NCI-H446 treated with DMSO at 0.1 percent for 48 hours (cell line): ENCODE data around the gene SLC26A2.

Source experiments
- DNase-seq: peaks from one replicate; lab custom pipeline; 2025; lab: John Stamatoyannopoulos, UW

SLC26A2 gene

DNA sequence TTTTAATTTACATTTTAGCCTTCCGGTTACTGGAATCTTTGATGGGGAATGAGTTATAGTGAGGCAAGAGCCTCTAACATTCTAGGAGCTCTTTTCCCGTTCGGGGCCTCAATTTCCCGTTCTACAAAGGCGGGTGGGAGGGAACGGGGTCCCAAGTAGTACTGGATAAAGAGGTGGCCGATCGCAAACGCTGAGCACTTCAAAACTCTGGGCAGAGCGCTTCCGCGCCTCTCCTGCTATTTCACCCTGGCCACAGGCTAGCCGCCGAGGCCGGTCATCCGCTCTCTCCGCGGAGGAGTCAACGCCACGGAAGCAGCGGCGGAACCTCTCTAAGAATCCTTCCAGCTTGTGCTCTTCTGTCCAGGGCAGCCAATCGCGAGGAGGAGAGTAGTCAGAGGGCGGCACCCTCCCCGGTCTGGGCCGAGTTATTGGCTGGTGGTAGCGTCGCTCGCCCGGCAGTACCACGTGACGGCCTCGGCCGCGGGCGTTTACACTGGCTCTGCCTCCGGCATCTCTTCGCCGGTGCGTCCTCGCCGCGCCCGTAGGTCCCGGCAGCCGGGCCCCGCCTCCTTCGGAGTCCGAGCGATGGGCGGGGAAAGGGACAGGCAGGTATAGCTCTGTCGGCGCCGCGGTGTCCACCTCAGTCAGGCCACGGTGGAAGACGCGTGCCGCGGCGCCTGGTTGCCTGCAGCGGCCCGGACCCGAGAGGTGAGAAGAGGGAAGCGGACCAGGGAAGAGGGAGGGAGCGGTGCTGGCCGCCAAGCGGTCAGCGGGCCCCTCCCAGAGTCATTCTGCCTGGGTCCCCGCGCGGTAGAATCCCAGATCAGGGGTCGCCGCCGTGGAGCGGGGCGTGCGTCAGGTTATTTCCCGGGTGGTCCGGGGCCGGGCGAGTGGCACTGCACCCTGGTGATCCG is at the start of gene SLC26A2:
Gene SLC26A2, plus strand, starts transcription at position 487 of the 914 bp plus-strand sequence. CDS start 16,895 bp downstream, outside the sequence.
- peak; percentile 92 for DNase-seq

DNA sequence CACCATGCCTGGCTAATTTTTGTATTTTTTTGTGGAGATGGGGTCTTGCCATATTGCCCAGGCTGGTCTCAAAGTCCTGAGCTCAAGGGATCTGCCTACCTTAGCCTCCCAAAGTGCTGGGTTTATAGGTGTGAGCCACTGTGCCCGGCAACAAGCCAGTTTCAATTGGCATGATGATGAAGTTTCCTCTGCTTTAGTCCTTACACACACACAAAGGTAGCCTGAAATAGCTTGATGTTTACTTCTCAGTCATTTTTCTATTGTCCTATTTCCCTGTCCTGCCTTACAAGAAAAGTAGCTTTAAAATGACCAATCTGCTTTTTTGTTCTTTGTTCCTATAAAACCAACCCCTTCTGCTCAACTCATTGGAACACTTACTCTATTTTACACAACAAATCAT is 49.5 kb upstream of the SLC26A2 start:
- DNase-seq, result no peak

DNA sequence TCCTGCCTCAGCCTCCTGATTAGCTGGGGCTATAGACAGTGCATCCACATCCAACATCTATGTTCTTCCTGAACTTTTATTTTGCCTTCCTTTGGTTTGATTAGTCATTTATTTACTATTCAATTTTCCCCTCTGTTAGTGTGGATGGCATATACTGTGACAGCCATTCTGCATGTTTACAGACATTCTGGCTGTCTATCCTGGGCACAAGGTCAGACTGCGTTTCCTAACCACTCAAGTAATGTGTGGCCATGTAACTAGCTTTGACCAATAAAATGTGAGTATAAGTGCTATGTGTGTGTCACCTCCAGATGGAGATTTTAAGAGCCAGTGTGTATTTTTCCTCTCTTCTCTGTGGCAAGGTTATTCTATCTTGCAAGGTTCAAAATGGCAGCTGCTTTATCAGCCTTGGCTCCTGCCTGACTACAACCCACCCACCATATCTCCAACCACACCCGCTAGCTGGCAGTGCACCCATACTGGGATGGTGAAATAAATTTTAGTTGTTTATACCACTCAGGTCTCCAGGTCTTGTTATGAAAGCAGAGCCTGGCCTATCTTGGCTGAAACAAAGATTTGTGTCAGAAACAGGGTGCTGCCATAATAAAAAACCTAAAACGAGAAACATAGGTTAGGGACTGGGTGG is 48.2 kb upstream of the SLC26A2 start:
- no peak for DNase-seq

DNA sequence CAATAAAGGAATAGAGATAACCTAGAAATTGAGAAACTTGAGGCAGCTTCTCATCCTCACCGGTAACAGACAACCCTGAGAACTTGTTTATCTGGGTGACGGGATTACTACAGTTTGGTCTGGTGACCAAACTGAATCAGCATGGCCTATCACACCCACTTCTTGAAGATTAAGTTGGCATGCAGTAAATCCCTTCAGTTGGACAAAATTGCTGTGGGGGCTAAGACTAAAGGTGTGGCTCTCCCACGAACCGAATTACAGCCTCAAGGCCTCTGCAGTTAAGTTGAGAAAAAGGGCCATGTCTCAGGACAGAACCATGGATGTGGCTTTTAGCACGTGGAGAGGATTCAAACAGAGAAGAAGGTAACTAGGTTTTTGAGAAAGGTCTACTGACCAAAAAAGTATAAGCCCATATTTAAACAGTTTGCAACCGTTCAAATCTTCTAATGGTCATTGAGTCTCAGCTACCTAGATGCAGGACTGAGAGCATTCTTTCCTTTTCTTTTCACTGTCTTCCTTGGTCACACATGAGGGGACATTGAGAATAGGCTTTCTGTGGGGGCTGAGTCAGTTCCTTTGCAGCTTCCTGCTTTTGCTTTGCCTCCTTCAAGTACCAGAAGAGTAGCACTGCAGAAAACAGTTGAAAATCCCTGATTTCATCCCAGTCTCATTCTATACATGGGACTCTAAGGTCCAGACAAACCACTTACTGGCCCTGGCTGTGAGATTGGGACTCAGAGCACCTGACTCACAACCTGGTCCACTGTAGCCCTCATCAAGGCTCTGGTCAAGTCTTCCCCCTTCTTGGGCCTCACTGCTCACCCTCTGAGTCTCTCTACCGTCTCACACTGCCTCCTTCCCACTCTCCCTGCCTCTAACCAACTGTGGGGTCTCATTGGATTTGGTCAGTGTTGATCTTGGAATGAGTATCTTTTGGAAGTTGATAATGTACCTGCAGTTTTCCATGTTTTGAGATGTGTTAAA is 46.8 kb upstream of the SLC26A2 start:
- no peak for DNase-seq

DNA sequence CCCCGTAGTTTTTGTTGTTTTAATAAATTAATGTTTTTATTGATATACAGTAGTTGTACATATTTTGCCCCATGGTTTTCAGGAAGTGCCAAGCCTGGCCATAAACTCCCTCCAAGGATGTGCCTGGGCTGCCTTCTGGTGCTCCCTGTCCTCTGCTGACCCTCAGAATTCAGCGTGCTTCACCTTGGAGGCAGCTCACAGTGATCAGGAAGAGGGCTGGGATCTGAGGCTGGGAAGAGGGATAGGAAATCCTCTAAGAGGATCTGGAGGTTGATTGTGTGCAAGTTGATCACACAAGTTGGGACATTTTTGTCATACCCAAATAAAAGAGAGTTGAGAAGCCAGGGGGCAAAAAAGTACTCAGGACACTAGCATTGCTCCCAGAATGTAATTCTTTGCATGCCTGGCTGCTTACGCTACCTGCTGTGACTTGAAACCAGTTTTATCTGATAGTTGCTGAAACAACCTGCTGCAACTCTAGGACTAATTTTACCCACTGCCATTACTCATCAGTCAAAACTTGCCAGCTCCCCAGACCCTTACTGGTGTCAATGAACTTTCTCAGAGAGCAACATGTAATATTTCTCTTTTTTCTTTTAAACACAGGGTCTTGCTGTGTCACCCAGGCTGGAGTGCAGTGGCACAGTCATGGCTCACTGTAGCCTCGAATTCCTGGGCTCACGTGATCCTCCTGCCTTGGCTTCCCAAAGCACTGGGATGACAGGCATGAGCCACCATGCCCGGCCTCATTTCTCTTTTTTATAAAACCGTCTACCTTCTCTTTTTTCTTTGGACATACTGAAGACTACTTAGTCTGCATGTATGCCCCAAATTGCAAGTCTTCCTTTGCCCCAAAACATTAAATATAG is 44.9 kb upstream of the SLC26A2 start:
- no peak for DNase-seq

DNA sequence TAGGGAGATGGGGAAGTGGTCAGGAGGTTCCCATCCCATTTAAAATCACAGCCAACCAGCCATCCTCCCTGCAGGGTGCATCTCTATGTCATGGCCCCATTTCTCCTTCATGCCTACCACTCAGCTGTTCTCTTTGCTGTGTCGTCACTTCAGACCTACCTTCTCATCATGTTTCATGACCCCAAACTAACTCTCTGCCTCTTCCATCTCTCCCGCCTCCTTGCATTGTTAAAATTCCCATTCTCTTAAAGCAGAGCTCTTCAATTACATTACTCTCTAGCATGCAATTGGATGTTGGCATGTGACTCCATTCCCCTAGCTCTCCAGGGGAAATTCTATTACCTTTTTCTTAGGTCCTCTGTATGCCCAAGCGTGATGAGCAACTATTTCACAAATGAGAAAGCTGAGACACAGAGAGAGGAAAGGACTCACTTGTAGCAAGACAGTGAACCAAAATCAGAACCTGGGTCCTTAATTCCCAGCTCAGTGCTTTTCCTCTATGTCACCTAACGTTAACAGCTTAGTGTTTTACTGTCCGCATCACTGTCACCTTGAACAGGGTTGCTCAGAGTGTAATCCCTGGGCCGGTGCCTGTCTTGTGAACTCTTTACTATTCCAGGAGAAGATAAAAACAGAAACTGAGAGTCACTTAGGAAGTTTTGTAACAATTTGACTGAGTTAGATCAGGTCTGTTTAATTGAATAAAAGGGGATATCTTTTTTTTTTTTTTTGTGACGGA is 44.1 kb upstream of the SLC26A2 start:
- DNase-seq, result no peak

DNA sequence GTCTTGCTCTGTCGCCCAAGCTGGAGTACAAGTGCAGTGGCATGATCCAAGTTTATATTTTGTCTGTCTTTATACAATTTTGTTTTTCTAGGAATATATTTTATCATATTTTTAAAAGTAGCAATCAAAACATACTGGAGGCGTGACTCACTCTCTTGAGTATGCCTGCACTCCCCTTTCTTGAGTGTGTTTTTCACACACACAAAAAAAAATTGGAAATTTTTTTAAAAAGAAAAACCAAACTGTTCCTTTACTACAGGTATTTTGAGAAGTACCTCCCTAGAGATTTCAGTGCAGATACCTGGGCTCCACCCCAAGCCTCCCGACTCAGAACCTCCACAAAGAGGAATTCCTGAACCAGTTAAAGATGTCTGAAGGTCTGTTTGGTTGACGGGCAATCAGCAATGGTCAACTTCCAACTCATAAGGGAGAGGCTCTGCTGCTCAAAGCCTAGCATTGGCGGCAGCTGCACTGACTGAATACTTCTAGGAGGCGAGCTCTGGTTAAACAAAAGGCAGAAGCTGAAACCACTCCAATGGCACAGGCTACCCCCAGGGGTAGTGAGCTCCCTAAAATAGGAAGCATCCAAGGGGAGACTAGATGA is 43.4 kb upstream of the SLC26A2 start:
- no peak for DNase-seq

DNA sequence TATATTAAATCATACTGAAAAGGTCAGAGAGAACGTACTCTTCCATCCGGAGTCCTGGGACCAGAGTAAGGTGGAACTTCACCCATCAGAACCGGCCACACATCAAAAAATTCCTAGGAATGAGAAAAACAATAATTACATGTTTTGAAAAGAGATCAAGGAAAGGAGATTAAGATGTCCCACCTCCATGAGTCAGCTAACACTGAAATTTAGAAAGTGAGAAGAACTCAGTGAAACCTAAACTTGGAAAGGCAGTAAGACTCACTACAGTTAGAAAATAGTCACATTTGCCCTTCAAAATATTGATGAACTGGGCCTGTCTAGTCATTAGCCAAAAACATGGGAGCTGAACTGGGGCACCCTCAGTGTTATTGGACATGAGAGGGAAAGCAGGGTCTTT is 39.0 kb upstream of the SLC26A2 start:
- no peak for DNase-seq

DNA sequence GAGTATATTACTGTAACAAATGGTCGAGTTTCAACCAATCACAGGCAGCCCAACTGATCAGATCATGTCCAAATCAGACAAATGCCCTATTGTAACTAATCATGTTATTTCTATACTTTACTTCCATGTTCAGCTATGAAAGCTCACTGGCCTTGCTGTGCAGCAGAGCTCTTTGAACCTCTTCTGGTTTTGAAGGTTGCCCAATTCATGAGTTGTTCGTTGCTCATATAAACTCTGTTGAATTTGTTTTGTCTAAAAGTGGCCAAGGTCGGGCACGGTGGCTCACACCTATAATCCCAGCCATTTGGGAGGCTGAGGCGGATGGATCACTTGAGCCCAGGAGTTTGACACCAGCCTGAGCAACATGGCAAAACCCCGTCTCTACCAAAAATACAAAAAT is 37.6 kb upstream of the SLC26A2 start:
- DNase-seq, result no peak

DNA sequence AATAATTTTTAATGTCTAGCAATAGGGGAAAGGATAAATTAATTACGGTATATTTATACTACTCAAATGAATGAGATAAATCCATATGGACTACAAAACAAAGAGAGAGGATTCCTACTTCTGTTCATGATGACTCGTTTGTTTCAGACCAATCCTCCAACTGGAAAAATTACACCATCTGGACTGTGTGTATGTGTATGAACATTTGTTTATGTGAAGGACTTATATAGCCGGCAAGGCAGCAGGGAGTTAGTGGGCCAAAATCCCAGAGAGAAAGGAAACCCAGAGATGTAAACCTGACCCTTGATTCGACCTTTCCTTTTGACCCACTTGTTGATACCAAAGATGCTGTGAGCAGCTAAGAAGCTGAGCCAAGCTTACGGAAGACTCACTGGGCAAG is 36.1 kb upstream of the SLC26A2 start:
- DNase-seq, result no peak

DNA sequence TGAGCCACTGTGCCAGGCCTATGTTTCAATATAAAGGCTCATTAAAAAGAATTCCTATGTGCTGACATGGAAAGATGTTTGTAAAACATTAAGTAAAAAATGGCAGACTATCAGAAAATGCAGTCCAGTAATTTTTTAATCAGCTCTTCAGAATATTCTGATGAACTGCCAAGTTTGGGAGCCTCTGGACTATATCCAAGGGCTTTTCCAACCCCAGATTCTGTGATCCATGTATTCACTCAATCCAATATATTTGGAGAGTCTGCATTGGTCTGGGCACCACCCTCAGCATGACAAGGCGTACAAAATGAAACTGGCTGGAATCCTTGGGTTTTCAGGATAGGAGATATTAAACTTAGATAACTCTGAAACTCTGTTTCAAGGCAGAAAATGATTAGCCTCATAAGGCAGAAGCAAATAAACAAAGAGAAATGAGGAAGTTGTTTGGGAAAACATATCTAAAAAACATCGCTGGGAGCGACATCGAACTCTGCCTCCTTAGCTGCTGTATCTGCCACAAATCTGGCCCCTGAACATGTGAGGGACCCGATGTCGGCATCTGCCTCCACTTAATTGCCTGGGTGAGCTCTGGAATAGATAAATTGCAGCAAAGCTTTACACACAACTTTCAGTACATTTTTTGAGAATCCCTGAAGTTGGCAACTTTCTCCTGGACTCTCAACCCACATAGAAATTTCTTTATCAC is 30.4 kb upstream of the SLC26A2 start:
- DNase-seq, result peak; percentile 38

DNA sequence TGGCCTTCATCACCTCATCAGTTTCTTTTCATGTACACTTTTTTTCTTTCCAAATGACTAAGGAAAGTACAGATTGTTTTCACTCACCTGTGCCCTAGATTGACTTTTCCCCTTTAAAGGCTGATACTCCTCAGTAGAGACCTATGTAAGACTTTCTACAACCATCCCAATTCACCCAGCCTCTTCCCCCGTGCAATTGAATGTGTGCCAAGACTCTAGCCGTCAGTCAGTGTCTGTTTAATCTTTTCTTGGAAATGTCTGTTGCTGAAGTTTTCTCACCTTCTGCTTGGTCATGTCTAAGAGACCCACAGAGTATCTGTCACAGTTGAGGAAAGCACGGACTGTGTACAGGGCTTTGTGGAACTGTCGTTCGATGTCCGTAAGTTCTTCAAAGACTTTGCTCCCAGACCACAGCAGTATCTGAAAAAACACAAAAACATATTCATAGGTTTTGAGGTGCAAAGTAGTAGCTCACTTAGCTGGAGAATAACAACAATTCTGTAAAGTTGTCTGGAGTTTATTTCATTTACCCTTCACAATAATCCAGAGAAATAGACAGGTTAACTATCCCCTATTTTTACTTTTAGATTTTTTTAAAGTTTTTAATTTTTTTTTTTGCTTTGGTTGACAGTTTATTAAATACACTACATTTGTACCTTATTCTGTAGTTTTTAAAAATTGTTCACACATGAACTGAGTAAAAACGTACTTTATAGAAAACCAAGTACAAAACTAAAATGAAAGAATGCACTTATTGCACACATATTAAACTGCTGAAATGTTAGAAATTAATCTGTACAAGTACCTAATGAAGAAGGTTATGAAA is 29.6 kb upstream of the SLC26A2 start:
- DNase-seq, result no peak

DNA sequence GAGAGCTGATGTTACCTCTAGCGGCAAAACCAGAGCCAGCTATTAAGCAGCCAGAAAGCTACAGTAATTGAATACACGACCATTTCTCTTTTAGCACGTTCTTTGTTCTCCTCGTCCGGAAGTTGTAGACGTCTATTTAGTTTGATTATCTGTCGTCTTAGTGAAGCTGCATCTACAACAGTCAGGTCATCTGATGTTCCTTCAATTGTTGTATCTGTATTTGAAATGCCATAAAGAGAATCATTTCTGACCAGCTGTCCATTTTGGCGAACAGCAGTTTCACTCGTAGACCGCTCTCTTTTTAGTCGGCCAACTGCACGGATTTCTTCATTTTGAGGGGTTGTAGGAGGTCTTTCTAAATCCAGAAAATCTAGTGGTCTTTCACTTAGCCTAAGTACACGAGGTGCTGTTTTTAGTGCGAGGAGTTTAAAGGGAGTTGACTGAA is 28.5 kb upstream of the SLC26A2 start:
- no peak for DNase-seq

DNA sequence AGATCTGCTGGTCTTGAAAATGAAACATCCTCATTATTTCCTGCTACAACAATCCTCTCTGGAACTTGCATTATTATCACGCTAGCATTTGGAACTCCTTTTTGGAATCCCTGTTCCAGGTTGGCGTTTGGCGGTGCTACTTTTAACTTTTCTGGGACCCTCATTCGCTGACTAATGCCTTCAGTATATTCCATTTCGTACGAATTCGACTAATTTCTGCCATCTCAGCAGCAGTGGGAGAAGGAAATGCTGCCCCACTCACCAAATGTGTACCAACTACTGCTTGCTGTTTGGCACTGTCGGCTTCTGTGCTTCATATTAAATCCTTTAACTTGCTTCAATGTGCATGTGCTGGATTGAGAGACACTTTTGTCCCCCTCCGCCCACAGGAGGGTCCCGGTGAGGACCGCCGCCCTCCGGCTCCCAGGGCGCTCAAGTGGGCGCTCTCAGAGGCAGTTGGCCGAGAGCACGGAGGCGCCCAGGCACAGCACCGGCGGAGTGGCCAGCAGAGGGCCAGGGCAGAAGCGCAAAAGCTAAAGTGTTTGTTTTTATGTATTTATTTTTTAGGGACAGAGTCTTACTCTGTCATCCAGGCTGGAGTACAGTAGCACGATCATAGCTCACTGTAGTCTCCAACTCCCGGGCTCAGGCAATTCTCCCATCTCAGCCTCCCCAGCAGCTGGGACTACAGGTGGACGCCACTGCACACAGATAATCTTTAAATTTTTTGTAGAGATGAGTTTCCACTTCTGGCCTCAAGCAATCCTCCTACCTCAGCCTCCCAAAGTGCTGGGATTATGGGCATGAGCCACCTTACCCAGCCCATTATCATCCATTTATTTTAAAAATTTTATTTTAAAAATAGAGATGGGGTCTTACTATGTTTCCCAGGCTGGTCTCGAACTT is 27.9 kb upstream of the SLC26A2 start:
- no peak for DNase-seq

DNA sequence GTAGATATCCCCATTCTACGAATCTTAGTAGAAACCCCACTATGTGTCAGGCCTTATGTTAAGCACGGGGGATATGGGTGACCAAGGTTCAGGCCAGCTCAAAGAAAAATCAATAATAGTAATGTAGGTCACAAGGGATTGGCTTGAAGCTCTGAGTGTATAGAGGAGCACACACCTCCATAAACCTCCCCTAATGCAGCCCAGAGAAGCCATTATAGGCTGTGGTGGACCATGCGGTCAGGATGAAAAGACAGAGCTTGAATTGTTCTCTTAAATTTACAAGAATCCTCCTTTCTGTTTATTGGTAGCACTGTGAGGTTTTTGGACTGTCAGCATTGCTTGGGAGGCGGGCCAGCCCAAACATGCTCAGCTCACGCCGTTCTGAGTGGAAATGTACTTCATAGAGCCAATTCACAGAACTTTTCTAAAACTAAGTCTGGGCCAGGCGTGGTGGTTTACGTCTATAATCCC is 25.1 kb upstream of the SLC26A2 start:
- no peak for DNase-seq

DNA sequence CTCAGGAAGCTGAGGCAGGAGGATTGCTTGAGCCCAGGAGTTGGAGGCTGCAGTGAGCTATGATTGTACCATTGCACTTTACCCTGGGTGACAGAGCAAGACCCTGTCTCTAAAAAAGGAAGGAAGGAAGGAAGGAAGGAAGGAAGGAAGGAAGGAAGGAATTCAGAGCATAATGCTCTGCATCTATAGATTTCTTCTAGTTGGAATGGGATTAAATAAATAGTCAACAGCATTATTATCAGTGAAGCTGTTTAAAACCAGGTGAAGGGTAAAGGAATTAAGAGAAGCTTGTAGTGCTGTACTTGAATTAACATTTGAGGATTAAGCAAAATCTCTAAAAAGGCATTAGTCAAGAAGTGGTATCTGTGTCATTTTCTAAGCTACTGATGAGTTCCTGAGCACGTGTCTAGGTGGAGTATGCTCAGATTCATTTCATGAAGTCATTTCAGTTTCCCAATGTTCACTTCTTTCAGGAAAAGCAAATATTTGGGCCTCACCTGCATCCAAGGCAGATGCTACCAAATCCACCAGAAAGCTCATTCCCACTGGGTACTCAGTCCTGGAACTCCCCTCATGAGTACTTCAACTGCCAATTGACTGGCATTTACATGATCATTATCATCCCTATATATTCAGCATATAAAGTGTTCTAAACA is 24.4 kb upstream of the SLC26A2 start:
- no peak for DNase-seq

DNA sequence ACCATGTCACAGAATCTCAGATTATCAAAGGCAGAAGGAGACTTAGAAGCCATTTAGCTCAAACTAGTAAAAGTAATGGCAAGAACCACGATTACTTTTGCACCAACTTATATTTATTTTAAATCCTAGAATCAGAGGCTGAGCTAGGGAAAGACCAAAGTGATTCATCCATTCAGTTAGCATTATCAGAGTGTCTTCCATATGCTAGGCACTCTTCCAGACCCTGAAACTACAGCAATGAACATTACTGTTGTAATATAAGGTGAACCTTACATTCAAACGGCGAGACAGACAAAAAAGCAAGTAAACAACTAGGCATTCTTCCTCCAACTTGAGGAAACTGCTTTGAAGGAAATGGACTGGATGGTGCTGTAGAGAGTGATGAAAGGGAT is 23.9 kb upstream of the SLC26A2 start:
- DNase-seq, result no peak
